ENCODE results near the gene C3orf62. TPM values are rescaled to one million over a fixed set of nuclear protein-coding genes. Genes with fewer than 3 reads are reported as not detected.
A peak's percentile ranks its signal among the peaks of the same experiment; 100 is the strongest.

Gene C3orf62
- total and polyA plus RNA-seq, 9 donors = 3.1 to 13.2 (median 6.2) TPM

DNA sequence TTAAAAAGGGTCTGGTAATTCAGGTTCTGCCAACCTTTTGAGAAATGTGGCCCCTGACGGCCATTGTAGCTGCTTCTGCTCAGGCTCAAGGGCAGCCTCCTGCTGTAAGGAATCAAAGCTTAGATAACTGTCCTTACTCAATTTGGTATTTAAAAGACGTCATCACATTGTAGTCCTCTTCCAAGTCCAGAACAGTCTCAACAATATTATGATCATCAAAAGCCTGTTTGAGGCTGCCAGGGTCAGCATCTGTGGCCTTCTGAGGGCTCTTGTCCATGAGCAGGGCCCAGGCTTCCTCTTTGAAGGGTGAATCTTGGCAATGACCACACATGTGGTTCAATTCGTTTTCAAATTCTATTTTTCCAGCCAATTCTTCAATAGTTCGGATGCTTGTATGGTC lies 6.0 kb downstream of the C3orf62 start:
- Histone ChIP-seq H3K27ac (ENCODE audit: low read length) (no peak overlapping the region), H3K27me3 (ENCODE audit: control insufficient read depth, insufficient read depth, low read length) (no peaks in the 10 kb centered on the region), H3K4me3 (ENCODE audit: low read length) (no peak overlapping the region), H3K4me1 (ENCODE audit: control insufficient read depth, insufficient read depth, low read length) (peaks cover 13% of the 10 kb centered on the region), H3K36me3 (ENCODE audit: control insufficient read depth, insufficient read depth, low read length) (peaks cover 22% of the 10 kb centered on the region), H3K9me3 (replicated peaks; ENCODE audit: control insufficient read depth, low read depth, low read length) (no peaks in the 10 kb centered on the region)
- WGBS (ENCODE audit: insufficient coverage) = 71% methylated on average over 2 of the region's 4 CpGs
- DNase-seq = no peak

DNA sequence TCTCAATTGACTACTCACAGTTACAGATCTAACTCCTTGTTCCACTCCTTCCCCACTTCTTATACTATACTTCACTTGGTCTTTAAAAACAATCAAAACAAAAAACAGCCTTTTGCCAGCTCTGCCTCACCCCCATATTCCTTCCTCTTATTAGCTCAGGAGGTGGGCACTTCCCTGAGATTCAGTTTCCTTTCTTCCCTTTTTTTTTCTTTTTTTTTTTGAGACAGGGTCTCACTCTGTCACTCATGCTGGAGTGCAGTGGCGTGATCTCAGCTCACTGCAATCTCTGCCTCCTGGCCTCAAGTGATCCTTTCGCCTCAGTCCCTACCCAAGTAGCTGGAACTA lies 6.9 kb downstream of the C3orf62 start:
- no peaks in the 10 kb centered on the region for H3K27me3 ChIP-seq (ENCODE audit: control insufficient read depth, insufficient read depth, low read length)
- no peaks in the 10 kb centered on the region for H3K9me3 ChIP-seq (replicated peaks; ENCODE audit: control insufficient read depth, low read depth, low read length)
- WGBS (ENCODE audit: insufficient coverage) = 91% methylated on average over 2 of the region's 2 CpGs
- H3K36me3 ChIP-seq (ENCODE audit: control insufficient read depth, insufficient read depth, low read length) = peaks cover 22% of the 10 kb centered on the region
- H3K27ac ChIP-seq (ENCODE audit: low read length) = no peak overlapping the region
- H3K4me3 ChIP-seq (ENCODE audit: low read length) = no peak overlapping the region
- DNase-seq = no peak
- H3K4me1 ChIP-seq (ENCODE audit: control insufficient read depth, insufficient read depth, low read length) = peaks cover 11% of the 10 kb centered on the region

DNA sequence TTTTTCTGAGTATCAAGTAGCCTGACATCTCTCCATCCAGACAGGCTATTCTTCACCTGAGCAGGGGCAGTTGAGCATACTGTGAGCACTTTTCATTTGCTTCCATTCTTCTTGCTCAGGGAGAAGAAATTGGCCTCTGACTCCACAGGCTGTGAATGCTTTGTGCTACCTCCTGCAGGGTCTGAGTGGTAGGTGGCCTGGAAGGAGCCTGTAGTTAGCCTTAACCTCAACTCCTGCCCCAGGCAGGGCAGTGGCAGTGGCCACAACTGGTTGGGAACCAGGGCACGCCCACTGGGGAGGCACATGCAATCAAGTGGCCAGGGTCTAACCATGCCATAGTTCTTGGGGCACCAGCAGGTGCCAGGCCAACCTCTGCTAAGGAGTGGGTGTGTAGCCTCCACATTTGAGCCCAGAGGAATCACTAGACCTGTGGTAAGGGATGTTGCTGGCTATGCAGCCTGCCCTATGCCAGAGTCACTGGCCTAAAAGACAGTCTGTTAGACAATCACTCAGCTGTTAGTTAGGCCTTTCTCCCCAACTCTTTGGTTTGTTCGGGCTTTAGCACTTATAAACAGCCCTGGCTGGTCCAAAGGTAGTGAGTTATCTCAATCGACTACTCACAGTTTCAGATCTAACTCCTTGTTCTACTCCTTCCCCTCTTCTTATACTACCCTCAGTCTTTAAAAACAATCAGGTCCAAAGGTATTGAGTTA lies 7.4 kb downstream of the C3orf62 start:
- no peaks in the 10 kb centered on the region for H3K9me3 ChIP-seq (replicated peaks; ENCODE audit: control insufficient read depth, low read depth, low read length)
- 94% methylated on average over 3 of the region's 3 CpGs for WGBS (ENCODE audit: insufficient coverage)
- H3K4me3 ChIP-seq (ENCODE audit: low read length) = no peak overlapping the region
- H3K36me3 ChIP-seq (ENCODE audit: control insufficient read depth, insufficient read depth, low read length) = peaks cover 22% of the 10 kb centered on the region
- H3K27me3 ChIP-seq (ENCODE audit: control insufficient read depth, insufficient read depth, low read length) = no peaks in the 10 kb centered on the region
- peaks cover 11% of the 10 kb centered on the region for H3K4me1 ChIP-seq (ENCODE audit: control insufficient read depth, insufficient read depth, low read length)
- DNase-seq = no peak
- no peak overlapping the region for H3K27ac ChIP-seq (ENCODE audit: low read length)

DNA sequence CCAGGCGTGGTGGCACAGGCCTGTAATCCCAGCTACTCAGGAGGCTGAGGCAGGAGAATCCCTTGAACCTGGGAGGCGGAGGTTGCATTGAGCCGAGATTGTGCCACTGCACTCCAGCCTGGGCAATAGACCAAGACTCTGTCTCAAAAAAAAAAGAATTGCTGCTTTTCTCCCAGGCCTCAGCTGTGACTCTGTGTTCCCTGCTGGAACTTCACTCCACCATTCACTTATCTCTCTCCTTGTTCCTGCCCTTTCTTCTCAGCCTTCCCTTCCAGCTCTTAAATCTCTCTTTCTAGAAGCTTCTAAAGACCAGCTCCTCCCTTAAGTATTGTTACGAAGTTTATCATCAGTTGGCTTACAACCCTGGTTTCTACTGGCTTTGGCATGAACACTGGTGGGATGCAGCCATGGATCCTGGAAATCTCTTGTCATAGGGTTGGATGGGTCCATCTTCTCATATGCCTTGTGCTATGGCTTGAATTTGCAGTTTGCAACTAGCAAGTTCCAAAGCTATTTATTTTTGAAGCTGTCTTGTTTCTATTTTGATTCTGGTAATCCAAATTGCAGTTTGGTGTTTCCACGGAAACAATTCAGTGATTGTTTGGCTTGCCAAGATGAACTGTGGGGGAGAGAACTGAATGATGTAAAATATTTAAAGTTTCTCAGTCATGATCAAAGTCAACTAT lies 10.5 kb downstream of the C3orf62 start:
- peak overlapping the region; percentile 79 for H3K27ac ChIP-seq (ENCODE audit: low read length)
- no peaks in the 10 kb centered on the region for H3K9me3 ChIP-seq (replicated peaks; ENCODE audit: control insufficient read depth, low read depth, low read length)
- H3K27me3 ChIP-seq (ENCODE audit: control insufficient read depth, insufficient read depth, low read length) = no peaks in the 10 kb centered on the region
- WGBS (ENCODE audit: insufficient coverage) = 46% methylated on average over 2 of the region's 5 CpGs
- peaks cover 13% of the 10 kb centered on the region for H3K36me3 ChIP-seq (ENCODE audit: control insufficient read depth, insufficient read depth, low read length)
- H3K4me1 ChIP-seq (ENCODE audit: control insufficient read depth, insufficient read depth, low read length) = peaks cover 11% of the 10 kb centered on the region
- no peak overlapping the region for H3K4me3 ChIP-seq (ENCODE audit: low read length)
- peak; percentile 89 for DNase-seq

DNA sequence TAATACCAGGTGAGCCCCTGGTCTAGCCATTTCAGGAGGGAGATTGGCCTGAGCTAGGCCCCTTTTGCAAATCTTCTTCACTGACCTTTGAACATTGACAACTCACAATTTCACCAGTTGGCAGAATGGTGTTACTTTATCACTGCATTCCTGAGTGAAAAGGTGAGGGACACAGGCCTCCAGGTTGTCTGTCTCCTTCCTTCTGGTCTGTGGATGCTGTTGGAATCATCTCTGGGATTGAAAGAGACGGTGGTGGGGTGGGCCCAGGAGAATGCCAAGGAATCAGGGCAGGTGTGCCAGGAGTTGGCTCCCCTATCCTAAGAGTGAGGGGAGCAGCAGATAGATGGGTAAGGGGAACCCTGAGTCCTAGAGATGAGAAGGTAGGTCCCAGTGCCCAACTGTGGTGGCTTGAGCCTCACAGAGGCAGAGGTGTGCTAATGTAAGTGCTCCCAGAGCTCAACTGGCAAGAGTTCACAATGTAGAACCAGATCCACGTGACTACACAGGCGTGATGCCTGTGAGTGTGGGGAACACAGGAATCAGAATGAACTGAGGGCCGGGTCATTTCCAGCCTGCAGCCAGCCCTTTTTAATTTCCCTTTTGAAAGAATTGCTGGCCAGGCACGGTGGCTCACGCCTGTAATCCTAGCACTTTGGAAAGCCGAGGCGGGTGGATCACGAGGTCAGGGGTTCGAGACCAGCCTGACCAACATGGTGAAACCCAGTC lies 11.2 kb downstream of the C3orf62 start:
- no peak overlapping the region for H3K27ac ChIP-seq (ENCODE audit: low read length)
- no peak overlapping the region for H3K4me3 ChIP-seq (ENCODE audit: low read length)
- H3K36me3 ChIP-seq (ENCODE audit: control insufficient read depth, insufficient read depth, low read length) = peaks cover 6% of the 10 kb centered on the region
- no peaks in the 10 kb centered on the region for H3K9me3 ChIP-seq (replicated peaks; ENCODE audit: control insufficient read depth, low read depth, low read length)
- H3K27me3 ChIP-seq (ENCODE audit: control insufficient read depth, insufficient read depth, low read length) = no peaks in the 10 kb centered on the region
- DNase-seq = peak; percentile 41
- peaks cover 11% of the 10 kb centered on the region for H3K4me1 ChIP-seq (ENCODE audit: control insufficient read depth, insufficient read depth, low read length)
- WGBS (ENCODE audit: insufficient coverage) = 81% methylated on average over 7 of the region's 10 CpGs

DNA sequence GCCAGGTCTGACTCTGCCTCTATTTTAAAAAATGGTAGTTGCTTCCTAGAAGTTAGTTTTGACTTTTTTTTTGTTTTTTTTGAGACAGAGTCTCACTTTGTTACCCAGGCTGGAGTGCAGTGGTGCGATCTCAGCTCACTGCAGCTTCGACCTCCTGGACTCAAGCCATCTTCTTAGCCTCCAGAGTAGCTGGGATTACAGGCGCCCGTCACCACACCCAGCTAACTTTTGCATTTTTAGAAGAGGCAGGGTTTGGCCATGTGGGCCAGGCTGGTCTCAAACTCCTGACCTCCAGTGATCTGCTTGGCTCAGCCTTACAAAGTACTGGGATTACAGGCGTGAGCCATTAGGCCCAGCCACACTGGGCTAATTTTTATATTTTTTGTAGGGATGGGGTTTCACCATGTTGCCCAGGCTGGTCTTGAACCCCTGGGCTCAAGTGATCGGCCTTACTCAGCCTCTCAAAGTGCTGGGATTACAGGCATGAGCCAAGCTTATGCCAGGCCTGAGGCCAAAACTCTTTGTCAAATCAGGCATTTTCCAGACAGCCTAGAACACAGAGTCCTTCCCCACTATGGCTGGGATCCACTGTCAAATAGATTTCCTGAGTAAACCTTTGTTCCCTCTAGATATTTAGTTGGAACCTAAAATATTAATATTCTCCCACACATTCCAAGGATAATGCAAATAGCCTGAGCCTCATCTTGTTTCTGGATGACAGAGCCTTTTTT lies 13.7 kb downstream of the C3orf62 start:
- Histone ChIP-seq H3K36me3 (ENCODE audit: control insufficient read depth, insufficient read depth, low read length) (no peaks in the 10 kb centered on the region), H3K9me3 (replicated peaks; ENCODE audit: control insufficient read depth, low read depth, low read length) (no peaks in the 10 kb centered on the region), H3K27me3 (ENCODE audit: control insufficient read depth, insufficient read depth, low read length) (no peaks in the 10 kb centered on the region), H3K4me1 (ENCODE audit: control insufficient read depth, insufficient read depth, low read length) (peaks cover 11% of the 10 kb centered on the region), H3K27ac (ENCODE audit: low read length) (no peak overlapping the region), H3K4me3 (ENCODE audit: low read length) (no peak overlapping the region)
- WGBS (ENCODE audit: insufficient coverage) = 88% methylated on average over 4 of the region's 6 CpGs
- no peak for DNase-seq

DNA sequence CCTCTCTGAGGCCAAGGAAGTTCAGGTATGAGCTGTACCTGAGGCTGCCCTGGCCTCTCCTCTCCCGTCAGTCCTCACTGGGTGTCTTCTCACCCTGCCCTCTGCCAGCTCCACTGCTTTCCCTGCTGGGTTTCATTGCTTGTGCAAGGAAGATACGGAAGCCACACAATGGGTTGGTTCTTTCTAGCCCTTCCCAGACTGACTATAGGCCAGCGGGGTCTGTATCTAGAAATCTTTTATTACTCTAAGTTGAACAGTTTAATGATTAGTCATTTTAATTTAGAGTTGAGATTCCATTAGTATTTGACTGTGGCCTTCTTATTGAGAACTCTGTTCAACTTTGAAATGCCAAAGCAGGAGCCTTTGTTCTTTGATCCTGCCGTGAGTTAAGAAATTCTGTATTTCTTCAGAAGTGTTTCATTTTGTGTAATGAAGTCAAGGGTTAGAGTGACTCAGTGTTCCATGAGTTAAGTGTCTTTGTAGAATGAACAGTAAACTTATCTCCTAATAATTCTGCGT lies 16.2 kb downstream of the C3orf62 start:
- Histone ChIP-seq H3K27ac (ENCODE audit: low read length) (no peak overlapping the region), H3K36me3 (ENCODE audit: control insufficient read depth, insufficient read depth, low read length) (peaks cover 3% of the 10 kb centered on the region), H3K27me3 (ENCODE audit: control insufficient read depth, insufficient read depth, low read length) (no peaks in the 10 kb centered on the region), H3K4me1 (ENCODE audit: control insufficient read depth, insufficient read depth, low read length) (peaks cover 9% of the 10 kb centered on the region), H3K4me3 (ENCODE audit: low read length) (no peak overlapping the region), H3K9me3 (replicated peaks; ENCODE audit: control insufficient read depth, low read depth, low read length) (no peaks in the 10 kb centered on the region)
- DNase-seq = no peak
- 100% methylated on average over 1 of the region's 5 CpGs for WGBS (ENCODE audit: insufficient coverage)

DNA sequence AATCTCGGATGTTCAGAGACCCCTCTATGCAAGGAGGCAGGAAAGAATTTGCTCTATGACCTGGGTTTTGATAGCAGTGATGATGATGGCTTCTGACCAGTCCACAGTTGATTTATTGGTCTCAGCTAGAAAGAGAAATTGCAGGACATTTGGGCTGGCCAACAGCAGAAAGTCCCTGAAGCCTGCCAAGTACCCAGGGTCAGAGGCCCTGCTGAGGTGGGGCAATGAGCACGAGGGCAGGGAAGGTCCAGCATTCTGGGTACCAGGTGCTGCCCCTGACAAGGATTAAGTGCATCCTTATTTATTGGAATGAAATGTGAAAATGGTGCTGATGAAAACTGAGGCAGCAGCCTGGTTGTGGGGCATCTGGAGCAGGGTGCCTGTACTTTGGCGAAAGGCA lies 19.8 kb downstream of the C3orf62 start:
- no peak overlapping the region for H3K27ac ChIP-seq (ENCODE audit: low read length)
- peaks cover 10% of the 10 kb centered on the region for H3K4me1 ChIP-seq (ENCODE audit: control insufficient read depth, insufficient read depth, low read length)
- no peaks in the 10 kb centered on the region for H3K27me3 ChIP-seq (ENCODE audit: control insufficient read depth, insufficient read depth, low read length)
- no peak for DNase-seq
- no peak overlapping the region for H3K4me3 ChIP-seq (ENCODE audit: low read length)
- no peaks in the 10 kb centered on the region for H3K9me3 ChIP-seq (replicated peaks; ENCODE audit: control insufficient read depth, low read depth, low read length)
- 79% methylated on average over 2 of the region's 3 CpGs for WGBS (ENCODE audit: insufficient coverage)
- H3K36me3 ChIP-seq (ENCODE audit: control insufficient read depth, insufficient read depth, low read length) = peaks cover 3% of the 10 kb centered on the region

DNA sequence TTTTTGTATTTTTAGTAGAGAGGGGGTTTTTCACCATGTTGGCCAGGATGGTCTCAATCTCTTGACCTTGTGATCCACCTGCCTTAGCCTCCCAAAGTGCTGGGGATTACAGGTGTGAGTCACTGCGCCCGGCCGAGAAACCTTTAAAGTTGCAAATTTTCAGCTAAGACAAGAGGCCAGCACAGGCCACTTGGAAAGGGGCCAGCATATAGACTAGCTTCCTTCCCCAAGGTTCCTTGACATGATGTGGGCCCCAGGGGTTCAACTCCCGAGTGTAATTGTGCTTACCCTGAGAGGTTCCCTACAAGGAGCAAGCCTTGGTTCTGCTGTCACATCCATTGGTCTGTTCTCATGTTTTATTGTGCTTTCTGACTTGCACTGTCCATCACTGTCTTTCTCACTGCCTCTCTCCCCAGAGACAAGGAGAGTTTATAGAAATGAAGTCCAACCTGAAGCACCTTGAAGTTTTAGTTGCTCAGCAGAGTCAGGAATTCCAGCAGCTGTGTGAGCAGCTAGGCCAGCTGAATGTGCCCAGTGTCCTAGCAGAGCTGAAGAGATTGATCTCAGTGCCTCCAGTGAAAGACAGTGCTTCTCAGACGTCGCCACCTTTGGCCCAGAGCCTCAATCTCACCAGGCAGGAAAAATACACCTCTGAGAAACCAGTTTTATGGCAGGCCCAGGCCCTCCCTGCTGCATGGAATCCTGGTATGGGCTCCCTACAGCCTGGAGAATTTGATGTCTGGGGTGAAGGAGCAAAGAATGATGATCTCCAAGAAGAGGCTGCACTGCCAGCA lies 21.1 kb downstream of the C3orf62 start:
- Histone ChIP-seq H3K9me3 (replicated peaks; ENCODE audit: control insufficient read depth, low read depth, low read length) (no peaks in the 10 kb centered on the region), H3K27me3 (ENCODE audit: control insufficient read depth, insufficient read depth, low read length) (no peaks in the 10 kb centered on the region), H3K4me1 (ENCODE audit: control insufficient read depth, insufficient read depth, low read length) (peaks cover 10% of the 10 kb centered on the region), H3K36me3 (ENCODE audit: control insufficient read depth, insufficient read depth, low read length) (peaks cover 3% of the 10 kb centered on the region), H3K4me3 (ENCODE audit: low read length) (no peak overlapping the region), H3K27ac (ENCODE audit: low read length) (no peak overlapping the region)
- WGBS (ENCODE audit: insufficient coverage) = 68% methylated on average over 3 of the region's 6 CpGs
- no peak for DNase-seq
